ENCODE measurements around the gene SPG11.

SPG11 gene

DNA sequence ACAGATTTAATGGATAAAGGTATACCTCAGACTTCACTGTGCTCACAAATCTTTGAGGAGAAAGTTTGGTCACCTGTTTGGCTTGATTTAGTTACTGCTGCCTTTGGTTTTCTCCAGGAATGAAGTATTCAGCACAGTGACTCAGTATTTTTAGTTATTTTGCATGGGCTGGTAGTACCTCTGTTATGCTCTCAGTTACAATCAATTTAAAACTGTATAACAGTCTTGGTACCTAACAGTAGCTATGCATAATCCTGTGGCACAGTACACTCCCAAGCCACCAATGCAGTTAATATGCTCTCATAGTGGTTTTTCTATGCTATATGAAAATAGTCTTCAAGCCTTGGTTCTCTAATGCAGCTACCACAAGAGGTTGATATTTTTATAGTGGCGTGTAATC is 138.4 kb downstream of the SPG11 start:
- Mint-ChIP-seq H3K4me3 (no peak overlapping the region), H3K36me3 (ENCODE audit: low read depth) (peaks cover 65% of the 10 kb centered on the region), H3K27me3 (no peaks in the 10 kb centered on the region), H3K27ac (peak overlapping the region; percentile 57), H3K9me3 (no peaks in the 10 kb centered on the region), H3K4me1 (ENCODE audit: low read depth) (peaks cover 4% of the 10 kb centered on the region)
- no peak for DNase-seq

DNA sequence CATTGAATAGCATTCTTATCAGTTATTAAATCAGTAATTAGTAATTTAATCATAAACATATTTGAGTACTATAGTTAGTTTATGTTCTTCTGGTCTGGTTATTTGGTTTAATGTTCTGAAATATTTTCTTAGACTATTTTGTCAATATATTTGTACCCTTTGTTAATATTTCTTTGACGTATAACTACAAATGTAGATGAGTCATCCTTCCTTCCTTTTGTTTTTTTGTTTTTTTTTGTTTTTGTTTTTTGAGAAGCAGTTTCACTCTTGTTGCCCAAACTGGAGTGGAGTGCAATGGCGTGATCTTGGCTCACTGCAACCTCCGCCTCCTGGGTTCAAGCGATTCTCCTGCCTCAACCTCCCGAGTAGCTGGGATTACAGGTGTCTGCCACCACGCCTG is 143.9 kb downstream of the SPG11 start:
- H3K4me3 Mint-ChIP-seq: no peak overlapping the region
- no peaks in the 10 kb centered on the region for H3K9me3 Mint-ChIP-seq
- no peaks in the 10 kb centered on the region for H3K27me3 Mint-ChIP-seq
- peaks cover 5% of the 10 kb centered on the region for H3K4me1 Mint-ChIP-seq (ENCODE audit: low read depth)
- DNase-seq: no peak
- peaks cover 78% of the 10 kb centered on the region for H3K36me3 Mint-ChIP-seq (ENCODE audit: low read depth)
- peak overlapping the region; percentile 57 for H3K27ac Mint-ChIP-seq

DNA sequence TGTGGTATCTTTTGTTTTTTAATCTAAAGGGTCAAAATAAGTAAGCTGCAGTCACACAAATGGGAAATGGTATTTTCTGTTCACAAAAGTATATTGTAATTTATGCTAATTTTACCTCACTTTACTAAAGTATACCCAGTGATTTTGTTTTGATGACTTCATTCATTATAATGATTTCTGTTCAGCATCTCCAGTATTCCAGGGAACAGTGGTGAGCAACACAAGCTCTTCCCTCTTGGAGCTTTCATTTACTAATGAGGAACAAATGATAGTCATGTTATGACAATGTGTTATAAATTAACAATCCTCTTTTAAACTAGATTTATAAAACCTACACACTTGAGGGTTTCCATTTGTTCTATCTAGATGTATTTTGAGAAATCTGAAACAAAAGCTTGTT is 147.0 kb downstream of the SPG11 start:
- Mint-ChIP-seq H3K4me3 (no peak overlapping the region), H3K4me1 (ENCODE audit: low read depth) (peaks cover 5% of the 10 kb centered on the region), H3K36me3 (ENCODE audit: low read depth) (peaks cover 73% of the 10 kb centered on the region), H3K9me3 (no peaks in the 10 kb centered on the region), H3K27ac (peak overlapping the region; percentile 47), H3K27me3 (no peaks in the 10 kb centered on the region)
- DNase-seq: no peak
